Activated CD4-positive, CD25-positive, alpha-beta regulatory T cell treated with anti-CD3 and anti-CD28 coated beads, Interleukin-2, amount 50 U/mL, for 16 hours (primary cell): ENCODE results near the gene CHID1.

ENCODE experiments used
- DNase-seq: peaks from one replicate; pipeline ENCODE4 v3.0.0-alpha.2; 2020; ENCODE audit warnings: low read depth, low spot score

Gene CHID1

GRCh38 chr11:837189-837989, 73.2 kb downstream of the CHID1 start:
- DNase-seq, result no peak

DNA sequence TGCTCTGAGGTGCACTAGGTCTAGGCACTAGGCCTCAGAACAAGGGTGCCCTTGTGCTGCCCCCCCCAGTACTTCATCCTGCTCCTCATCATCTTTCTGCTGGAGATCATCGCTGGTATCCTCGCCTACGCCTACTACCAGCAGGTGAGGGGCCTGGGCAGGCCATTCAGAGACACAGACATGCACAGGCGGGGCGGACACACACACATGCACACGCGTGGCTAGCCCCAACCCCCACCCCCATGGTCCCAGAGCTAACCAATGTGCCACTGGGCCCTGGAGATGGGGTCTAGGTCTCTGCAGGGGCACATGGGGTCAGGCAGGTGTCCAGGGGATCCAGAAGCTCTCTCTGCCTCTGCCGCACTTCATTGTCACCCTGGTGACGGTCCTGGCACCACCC, 73.9 kb downstream of the CHID1 start:
- DNase-seq, result no peak

GRCh38 chr11:836274-836673, 74.3 kb downstream of the CHID1 start:
- DNase-seq, result no peak

GRCh38 chr11:834371-835316, 76.0 kb downstream of the CHID1 start:
- DNase-seq, result no peak

- DNase-seq, result no peak
Observed at GRCh38 chr11:833849-834311, 76.7 kb downstream of the CHID1 start.

GRCh38 chr11:833114-833791, 77.4 kb downstream of the CHID1 start:
- DNase-seq, result no peak

GRCh38 chr11:832529-833113, 78.0 kb downstream of the CHID1 start, which contains the start of gene CD151:
Gene CD151 (plus strand): TSS chr11:832952. CDS start chr11:836070, 3,118 bp downstream.
- DNase-seq, result no peak

DNA sequence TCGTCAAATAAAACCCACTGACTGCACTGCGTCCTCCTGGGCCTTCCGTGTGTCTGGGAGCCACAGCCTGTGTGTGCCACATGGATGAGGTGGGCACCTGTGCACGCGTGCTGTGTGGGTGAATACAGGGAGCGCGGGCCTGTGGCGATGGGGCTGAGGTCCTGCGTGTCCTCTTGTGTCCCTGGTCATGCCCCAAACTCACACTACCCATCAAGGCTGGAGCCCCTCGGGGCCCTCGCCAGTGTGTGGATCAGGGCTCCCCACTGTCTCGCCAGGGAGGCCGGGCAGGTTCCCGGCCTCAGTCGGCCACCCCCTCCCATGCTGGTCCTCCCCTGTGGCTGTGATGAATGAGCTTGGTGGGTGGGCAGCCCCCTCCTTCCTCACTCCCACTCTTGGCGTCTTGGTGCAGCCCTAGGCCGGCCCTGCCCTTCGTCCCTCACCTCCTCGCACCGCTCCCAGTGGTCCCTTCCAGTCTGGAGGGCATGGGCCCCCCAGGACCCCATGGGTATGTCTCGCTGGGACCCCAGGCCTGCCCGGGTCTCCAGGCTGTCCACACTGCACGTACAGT, 78.6 kb downstream of the CHID1 start:
- no peak for DNase-seq

GRCh38 chr11:831118-831864, 79.3 kb downstream of the CHID1 start:
- no peak for DNase-seq

- no peak for DNase-seq
Observed at GRCh38 chr11:830295-831117, 80.1 kb downstream of the CHID1 start.

GRCh38 chr11:829847-830294, 80.7 kb downstream of the CHID1 start:
- DNase-seq, result no peak

DNA sequence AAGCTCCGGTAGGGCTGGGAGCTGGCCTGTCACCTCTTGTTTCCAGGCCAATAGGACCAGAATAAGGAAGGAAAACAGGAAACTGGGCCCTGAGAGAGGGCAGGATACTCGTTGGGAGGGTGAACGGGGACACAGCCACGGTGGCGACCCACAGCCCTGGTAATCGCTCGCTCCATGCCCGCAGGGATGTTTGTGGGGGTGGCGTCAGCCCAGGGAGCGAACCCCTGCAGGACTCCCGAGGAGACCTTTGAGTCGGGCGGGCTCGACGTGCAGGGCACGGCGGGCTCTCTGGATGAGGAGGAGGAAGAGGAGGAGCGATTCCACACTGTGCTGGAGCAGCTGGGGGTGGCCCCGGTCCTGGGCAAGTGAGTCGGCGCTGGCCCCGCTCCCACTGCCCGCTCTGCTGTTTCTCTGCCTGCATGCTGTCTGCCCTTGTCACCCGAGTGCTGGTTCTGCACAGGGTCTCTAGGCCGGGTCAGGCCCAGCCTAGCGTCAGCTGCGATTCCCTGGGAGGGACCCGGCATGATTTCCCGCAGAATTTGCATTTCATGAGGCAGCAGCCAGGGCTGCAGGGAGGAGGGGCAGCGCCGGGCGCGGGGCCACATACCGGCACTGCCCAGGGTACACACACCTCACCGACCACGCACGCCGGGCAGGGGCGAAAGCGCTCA, 81.3 kb downstream of the CHID1 start:
- DNase-seq, result no peak

DNA sequence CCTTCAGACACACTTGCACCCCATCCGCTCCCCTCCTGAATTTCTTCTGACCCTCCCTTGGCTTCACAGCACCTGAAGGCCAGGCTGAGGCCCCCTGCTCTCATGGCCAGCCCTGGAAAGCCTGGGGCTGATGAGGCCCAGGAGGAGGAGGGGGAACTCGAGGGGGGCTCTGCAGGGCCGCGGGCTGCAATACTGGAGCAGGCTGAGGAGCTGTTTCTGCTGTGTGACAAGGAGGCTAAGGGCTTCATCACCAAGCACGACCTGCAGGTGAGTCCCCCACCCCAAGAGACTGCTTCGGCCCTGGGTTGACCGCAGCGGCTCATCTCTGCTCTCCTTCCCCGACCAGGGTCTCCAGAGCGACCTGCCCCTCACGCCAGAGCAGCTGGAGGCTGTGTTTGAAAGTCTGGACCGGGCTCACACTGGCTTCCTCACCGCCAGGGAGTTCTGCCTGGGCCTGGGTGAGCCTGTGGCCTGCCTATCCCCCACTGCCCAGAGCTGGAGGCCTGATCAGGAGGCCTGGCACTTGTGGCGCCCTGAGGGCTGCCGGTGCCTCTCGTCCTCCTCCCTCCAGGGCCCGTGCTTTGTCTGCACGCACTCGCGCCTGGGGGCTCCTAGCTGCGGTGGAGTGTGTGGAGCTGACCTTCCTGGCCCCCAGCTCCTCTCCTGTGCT, 82.0 kb downstream of the CHID1 start:
- DNase-seq, result no peak

DNA sequence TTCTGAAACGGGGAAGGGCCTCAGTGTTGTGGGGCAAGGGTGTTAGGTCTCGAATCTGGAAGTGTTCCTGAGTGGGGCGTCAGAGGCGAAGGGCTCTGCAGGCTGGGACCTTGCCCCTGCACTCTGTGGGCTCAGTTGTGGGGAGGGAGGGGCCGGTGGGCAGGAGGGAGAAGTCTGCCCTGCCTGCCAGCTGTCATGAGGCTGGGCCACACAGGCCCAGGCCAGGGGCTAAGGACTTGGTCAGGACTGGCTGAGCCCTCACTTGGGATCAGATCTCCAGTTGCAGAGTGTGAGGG, 82.8 kb downstream of the CHID1 start, which contains the start of gene CRACR2B:
TSS of gene CRACR2B (plus strand) at position 23 of the 296 bp plus-strand sequence. CDS start 689 bp downstream, outside the sequence.
- DNase-seq, result no peak

DNA sequence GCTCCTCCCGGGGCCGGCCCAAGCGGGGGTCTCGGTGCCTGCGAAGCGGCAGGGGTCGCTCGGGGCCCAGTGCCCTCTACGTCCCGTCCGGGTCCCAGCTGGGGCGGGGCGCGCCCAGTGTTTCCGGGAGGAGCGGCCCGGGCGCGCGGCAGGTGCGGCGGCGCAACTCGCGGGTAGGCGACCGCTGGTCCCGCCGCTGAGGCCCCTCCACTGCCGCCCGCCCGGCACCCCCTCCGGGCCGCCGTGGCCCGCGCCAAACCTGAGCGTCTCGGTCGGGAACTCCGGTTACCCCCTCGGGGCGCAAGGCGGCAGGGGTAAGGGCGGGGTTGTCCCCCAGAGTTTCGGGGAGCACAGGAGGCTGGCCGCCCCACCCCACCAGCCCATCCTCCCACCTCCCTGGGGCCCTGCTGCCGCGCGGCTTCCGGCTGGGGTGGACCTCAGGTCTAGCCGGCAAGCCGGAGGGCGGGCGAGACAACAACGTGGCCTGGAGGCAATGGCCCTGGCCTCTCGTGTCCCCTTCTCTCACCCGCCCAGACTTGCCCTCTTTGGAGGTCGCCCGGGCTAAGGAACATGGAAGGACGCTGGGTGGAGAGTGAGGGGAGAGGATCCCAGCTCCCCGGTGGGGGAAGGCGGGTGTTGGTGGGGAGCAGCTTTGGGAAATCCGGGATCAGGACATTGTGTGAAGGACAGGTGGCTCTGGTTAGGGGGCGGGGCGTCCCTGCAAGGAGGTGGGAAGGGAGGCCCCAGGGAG, 83.3 kb downstream of the CHID1 start:
- no peak for DNase-seq

DNA sequence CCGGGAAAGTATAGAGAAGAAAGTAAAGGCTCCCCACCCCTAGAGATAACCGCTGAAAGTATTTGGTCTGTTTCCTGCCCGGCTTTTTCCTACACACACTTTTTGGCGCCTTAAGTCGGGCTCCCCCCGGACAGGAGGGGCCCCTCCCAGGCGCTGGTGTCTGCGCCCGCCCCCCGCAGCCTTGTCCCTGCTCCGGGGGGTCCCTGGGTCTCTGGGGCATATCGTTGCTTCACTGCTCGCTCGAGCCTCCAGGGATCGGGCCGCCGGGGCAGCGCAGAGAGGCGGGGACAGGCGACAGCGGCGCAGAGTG, 83.8 kb downstream of the CHID1 start:
- no peak for DNase-seq

- no peak for DNase-seq
Observed at GRCh38 chr11:826227-826621, 84.4 kb downstream of the CHID1 start.
